Ishikawa (cell line): ENCODE data around the gene RTN4RL1.

ENCODE experiments used
- CEBPB ChIP-seq: IDR thresholded peaks from 2 replicates; pipeline ENCODE4 v1.6.1; 2012
- EGR1 ChIP-seq: IDR thresholded peaks from 2 replicates; pipeline ENCODE4 v1.6.1; 2012
- EP300 ChIP-seq: IDR thresholded peaks from 2 replicates; pipeline ENCODE4 v1.6.1; 2012; ENCODE audit warnings: borderline replicate concordance
- REST ChIP-seq: IDR thresholded peaks from 2 replicates; pipeline ENCODE4 v1.6.1; 2012; ENCODE audit warnings: low read depth, mild to moderate bottlenecking

GRCh38 chr17:1914661-1915083 lies 110.5 kb downstream of the RTN4RL1 start:
- TF ChIP-seq CEBPB = no peak
- no peak for TF ChIP-seq EP300
- TF ChIP-seq REST = no peak
- no peak for TF ChIP-seq EGR1
